Sigmoid colon (tissue), 4 donors: ENCODE measurements around the gene GLUD2.

ENCODE experiments used
- CTCF ChIP-seq, 4 experiments: fragments of 450-650 bp in 3 of 4; fragments of 200-600 bp in 1 of 4; IDR thresholded peaks; one replicate each; pipeline ENCODE4 v1.5.1; 2016 to 2019; ENCODE audit warnings: antibody characterized with exemption in 4 of 4, mild to moderate bottlenecking in 3 of 4, moderate library complexity in 2 of 4
- POLR2A ChIP-seq, 2 donors: fragments of 450-650 bp; IDR thresholded peaks; one replicate each; pipeline ENCODE4 v1.6.1; 2016; ENCODE audit warnings: antibody characterized with exemption in 2 of 2, mild to moderate bottlenecking in 2 of 2, moderate library complexity in 2 of 2
- POLR2AphosphoS5 ChIP-seq, 4 donors: sonication (generic); formaldehyde crosslinking; IDR thresholded peaks; one replicate each; pipeline ENCODE4 v1.6.1; 2017; ENCODE audit warnings: antibody characterized with exemption in 4 of 4

- TF ChIP-seq CTCF (IDR thresholded peaks at IDR 0.05) (no peak), POLR2A (IDR thresholded peaks at IDR 0.05) (no peak), POLR2AphosphoS5 (IDR thresholded peaks at IDR 0.05) (no peak)
These were observed 17.3 kb upstream of the GLUD2 start for GRCh38 chrX:121030083-121030482.
